NB4 (cell line): ENCODE data around the gene ERGIC1.

ENCODE experiments used
- DNase-seq: peaks from one replicate; pipeline ENCODE4 v3.0.0; 2010; ENCODE audit warnings: low read depth
- H3K4me3 ChIP-seq: one replicate; pipeline ENCODE4 v1.5.1; 2011; ENCODE audit warnings: mild to moderate bottlenecking, low read depth, low read length, moderate library complexity
- CTCF ChIP-seq: IDR thresholded peaks from one replicate; pipeline ENCODE4 v1.5.1; 2012; ENCODE audit warnings: low read depth, low read length
- MAX ChIP-seq: IDR thresholded peaks from 2 replicates; pipeline ENCODE4 v1.6.1; 2011; ENCODE audit warnings: low read depth, low read length
- MYC ChIP-seq: IDR thresholded peaks from 2 replicates; pipeline ENCODE4 v1.6.1; 2011; ENCODE audit warnings: low read depth, low read length
- POLR2A ChIP-seq: IDR thresholded peaks from 2 replicates; pipeline ENCODE4 v1.6.1; 2011; ENCODE audit warnings: mild to moderate bottlenecking; ENCODE audit not compliant: insufficient read length; ENCODE audit errors: extremely low read depth

The ERGIC1 gene

DNA sequence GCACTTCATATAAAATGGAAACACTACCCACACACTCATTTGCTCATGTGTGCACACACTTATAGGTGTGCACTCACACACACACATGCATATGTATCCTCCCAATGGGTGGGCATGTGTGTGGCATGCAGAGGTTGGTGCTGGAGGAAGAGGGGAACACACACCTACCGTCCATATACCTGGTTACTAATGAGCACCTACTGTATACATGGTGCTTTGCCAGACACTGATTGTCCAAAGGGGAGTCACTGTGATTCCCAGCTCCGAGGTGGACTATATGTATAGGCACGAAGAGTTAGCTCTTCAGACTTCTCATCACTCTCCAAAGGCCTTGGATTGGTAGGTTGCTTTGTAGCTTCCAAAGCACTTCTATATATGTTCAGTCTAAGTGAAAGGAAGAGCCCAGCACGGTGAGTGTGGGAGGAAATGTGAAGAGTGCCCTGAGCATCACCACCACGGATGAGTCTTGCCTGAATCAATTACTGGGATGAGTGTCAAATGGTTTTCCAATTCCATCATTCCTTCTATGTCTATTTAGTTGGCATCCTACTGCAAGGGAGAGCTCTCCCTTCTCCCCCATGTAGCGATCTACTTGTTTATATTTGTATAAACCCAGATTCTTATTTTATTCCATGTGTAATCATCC, 12.6 kb upstream of the ERGIC1 start:
- TF ChIP-seq CTCF (no peak), MYC (no peak), MAX (no peak), POLR2A (no peak)
- no peak for DNase-seq
- H3K4me3 ChIP-seq: no peak overlapping the region

- H3K4me3 ChIP-seq: no peak overlapping the region
- no peak for DNase-seq
- no peak for TF ChIP-seq POLR2A
- no peak for TF ChIP-seq CTCF
- TF ChIP-seq MAX: no peak
- TF ChIP-seq MYC: no peak
These were observed 10.2 kb upstream of the ERGIC1 start for GRCh38 chr5:172823840-172824362.

- no peak for DNase-seq
- TF ChIP-seq MYC: no peak
- no peak overlapping the region for H3K4me3 ChIP-seq
These were observed 8.3 kb upstream of the ERGIC1 start for GRCh38 chr5:172825610-172826204.

- no peak overlapping the region for H3K4me3 ChIP-seq
- no peak for TF ChIP-seq MYC
- TF ChIP-seq CTCF: no peak
- TF ChIP-seq MAX: no peak
- DNase-seq: no peak
These were observed 6.2 kb upstream of the ERGIC1 start for GRCh38 chr5:172827841-172828240.

DNA sequence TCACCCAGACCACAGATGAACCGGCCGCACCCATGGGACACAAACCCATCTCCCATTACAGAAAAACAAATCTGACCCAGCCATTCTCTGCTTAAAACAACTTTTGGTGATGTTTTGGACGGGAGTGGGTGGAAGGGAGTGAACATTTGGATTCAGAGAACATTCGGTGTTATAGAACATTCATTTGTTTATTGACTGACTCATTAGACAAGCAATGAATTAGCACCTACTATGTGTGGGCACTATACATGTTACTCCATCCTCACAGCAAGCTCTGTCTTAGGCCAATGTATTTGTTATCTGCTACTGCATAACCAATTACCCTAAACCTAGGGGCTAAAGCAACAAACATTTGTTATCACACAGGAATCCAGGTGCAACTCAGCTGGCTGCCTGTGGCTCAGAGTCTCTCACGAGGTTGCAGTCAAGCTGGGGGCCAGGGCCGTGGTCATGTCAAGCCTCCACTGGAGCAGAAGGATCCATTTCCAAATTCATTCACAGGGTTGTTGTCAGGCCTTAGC, 5.1 kb upstream of the ERGIC1 start:
- H3K4me3 ChIP-seq: no peak overlapping the region
- TF ChIP-seq POLR2A: no peak
- TF ChIP-seq MAX: no peak
- TF ChIP-seq CTCF: no peak
- no peak for TF ChIP-seq MYC
- no peak for DNase-seq

GRCh38 chr5:172830275-172830799, 3.7 kb upstream of the ERGIC1 start:
- no peak for TF ChIP-seq MYC
- no peak for TF ChIP-seq MAX
- no peak for TF ChIP-seq POLR2A
- TF ChIP-seq CTCF: no peak
- no peak for DNase-seq
- no peak overlapping the region for H3K4me3 ChIP-seq
